Measurements from ENCODE around the gene AUTS2. TPM values are rescaled to one million over a fixed set of nuclear protein-coding genes. Genes with fewer than 3 reads are reported as not detected.

Gene AUTS2
- total and polyA plus RNA-seq, 2 of the 8 experiments (the other 6 are each of a cell fraction or from before 2014, with no cell fraction given) = 25.9 to 101 TPM

- no peak for TF ChIP-seq GTF2F1 (IDR thresholded peaks at IDR 0.05; ENCODE audit: borderline replicate concordance, low read depth, low read length)
- TF ChIP-seq GABPA (IDR thresholded peaks at IDR 0.05; ENCODE audit: borderline replicate concordance, insufficient read depth, low read length) = no peak
- TF ChIP-seq RAD21 (IDR thresholded peaks at IDR 0.05 in 1 of 2, conservative IDR thresholded peaks at IDR 0.05 in 1 of 2; ENCODE audit: low read depth in 2 of 2, low read length in 2 of 2) = no peak
- no peak for TF ChIP-seq RXRA (IDR thresholded peaks at IDR 0.05; ENCODE audit: insufficient read depth, low read depth, low read length)
These were observed 778.3 kb downstream of the AUTS2 start (continued) for GRCh38 chr7:70376561-70377031.
